Right ventricle myocardium inferior (tissue), 1 donor: ENCODE measurements around the gene TNNC2. TPM values are rescaled to one million over a fixed set of nuclear protein-coding genes. Genes with fewer than 3 reads are reported as not detected.
"Not testable (repeated sequence)": the region's sequence is repeated elsewhere in the genome, so short reads cannot be mapped to it uniquely, and the experiment has no call there.

Experiments used
- ATAC-seq: fragments of 200-7000 bp; cut with Tn5 transposase; one replicate; pipeline ENCODE4 v1.9.1; 2020; ENCODE audit warnings: mild to moderate bottlenecking, moderate library complexity
- DNase-seq: peaks from one replicate; pipeline ENCODE4 v3.0.0; 2021; ENCODE audit errors: missing footprints
- intact Hi-C: fragments of 100-400 bp; cut with DNase I; formaldehyde crosslinking; loops from one replicate; pipeline ENCODE4 v1.11.0; 2022
- total RNA-seq: library from RNA; stranded (reverse); fragmentation: NEBNext Ultra II Directional; extraction: Animal tissue kit (Norgen Biotek cat#: 25700); gene quantifications from one replicate; pipeline ENCODE4 v1.2.1, GENCODE V29; 2021
- donor health status: DM: no; HTN: yes; CAD: no; lungs with severe emphysema.

The TNNC2 gene
- total RNA-seq, 1 donor from 2014 or later: not detected

- intact Hi-C loops: no loop called here
- ATAC-seq (peak; percentile 73), DNase-seq (no peak)
These were observed 28.0 kb downstream of the TNNC2 start for GRCh38 chr20:45798935-45799642.

- DNase-seq, ATAC-seq, intact Hi-C loops: not testable (repeated sequence)
These were observed 29.2 kb downstream of the TNNC2 start for GRCh38 chr20:45797955-45798354.

GRCh38 chr20:45797510-45797909 is 29.6 kb downstream of the TNNC2 start:
- intact Hi-C loops, ATAC-seq, DNase-seq: not testable (repeated sequence)

GRCh38 chr20:45796337-45797065 is 30.6 kb downstream of the TNNC2 start:
- ATAC-seq: no peak
- no peak for DNase-seq
- intact Hi-C loops: no loop called here

- DNase-seq (no peak), ATAC-seq (peak; percentile 10)
- intact Hi-C loops: loop anchor here (5.0 kb wide), 1 partner anchor 180 kb away; the partner anchor contains the start of gene ZNF335
These were observed 34.6 kb downstream of the TNNC2 start for GRCh38 chr20:45792317-45793118.

GRCh38 chr20:45788351-45788750 is 38.8 kb downstream of the TNNC2 start:
- ATAC-seq (no peak), DNase-seq (no peak)
- intact Hi-C loops: no loop called here

GRCh38 chr20:45783656-45784294 is 43.3 kb downstream of the TNNC2 start:
- peak; percentile 59 for ATAC-seq
- intact Hi-C loops: no loop called here
- DNase-seq: no peak

GRCh38 chr20:45782890-45783289 is 44.2 kb downstream of the TNNC2 start:
- DNase-seq: no peak
- intact Hi-C loops: no loop called here
- ATAC-seq: no peak

- DNase-seq: no peak
- intact Hi-C loops: no loop called here
These were observed 45.7 kb downstream of the TNNC2 start for GRCh38 chr20:45781391-45781931.

GRCh38 chr20:45780159-45780558 is 47.0 kb downstream of the TNNC2 start:
- intact Hi-C loops: no loop called here
- ATAC-seq: no peak
- DNase-seq: no peak

More at GRCh38 chr20:45781391-45781931, 45.7 kb downstream of the TNNC2 start:
- ATAC-seq: no peak

GRCh38 chr20:45779011-45779915 is 47.8 kb downstream of the TNNC2 start:
- ATAC-seq (peak; percentile 93), DNase-seq (peak; percentile 87)
- intact Hi-C loops: loop anchor here (10.0 kb wide), 1 partner anchor 344 kb away; no protein-coding TSS in a partner anchor

- ATAC-seq (no peak), DNase-seq (no peak)
- intact Hi-C loops: loop anchor here (10.0 kb wide), 1 partner anchor 342 kb away; no protein-coding TSS in a partner anchor
These were observed 50.2 kb downstream of the TNNC2 start for GRCh38 chr20:45776931-45777330.

GRCh38 chr20:45775411-45775810 is 51.7 kb downstream of the TNNC2 start:
- ATAC-seq (no peak), DNase-seq (no peak)
- intact Hi-C loops: loop anchor here (10.0 kb wide), 1 partner anchor 341 kb away; no protein-coding TSS in a partner anchor

GRCh38 chr20:45774945-45775344 is 52.2 kb downstream of the TNNC2 start:
- DNase-seq: no peak
- ATAC-seq: no peak
- intact Hi-C loops: loop anchor here (10.0 kb wide), 1 partner anchor 340 kb away; no protein-coding TSS in a partner anchor
